ENCODE data around the gene EFNA1.
"Not testable (repeated sequence)": the region's sequence is repeated elsewhere in the genome, so short reads cannot be mapped to it uniquely, and the experiment has no call there.

The EFNA1 gene

GRCh38 chr1:155167166-155168104 lies 39.8 kb downstream of the EFNA1 start:
- H3K9me3 ChIP-seq (ENCODE audit: control insufficient read depth in 5 of 5, low read length in 5 of 5): no peaks in the 10 kb centered on the region
- peak overlapping the region; percentile 44 for H3K27ac ChIP-seq (ENCODE audit: low read depth, low read length)
- H3K4me3 ChIP-seq (ENCODE audit: low read depth in 1 of 5, low read length in 5 of 5): peak overlapping the region in 4 of 5 donors; percentile 30 to 55 (median 39)
- H3K9ac ChIP-seq (ENCODE audit: low read length in 5 of 5): peak overlapping the region in 2 of 5 donors; percentile 35
- peaks cover 0 to 8% (median 7%) of the 10 kb centered on the region in 5 donors for H3K27me3 ChIP-seq (ENCODE audit: control insufficient read depth in 5 of 5, insufficient read depth in 4 of 5, low read length in 5 of 5)
- peaks cover 3 to 21% (median 16%) of the 10 kb centered on the region in 5 donors for H3K36me3 ChIP-seq (ENCODE audit: control insufficient read depth in 5 of 5, insufficient read depth in 5 of 5, low read length in 5 of 5)
- H3K4me1 ChIP-seq (ENCODE audit: control insufficient read depth in 5 of 5, insufficient read depth in 5 of 5, low read length in 5 of 5): peaks cover 4 to 34% (median 29%) of the 10 kb centered on the region in 5 donors

- H3K4me3 ChIP-seq (ENCODE audit: low read depth in 1 of 5, low read length in 5 of 5); H3K9me3 ChIP-seq (ENCODE audit: control insufficient read depth in 5 of 5, low read length in 5 of 5); H3K27ac ChIP-seq (ENCODE audit: low read depth, low read length); H3K9ac ChIP-seq (ENCODE audit: low read length in 5 of 5); H3K27me3 ChIP-seq (ENCODE audit: control insufficient read depth in 5 of 5, insufficient read depth in 4 of 5, low read length in 5 of 5): not testable (repeated sequence)
- Histone ChIP-seq H3K36me3 (ENCODE audit: control insufficient read depth in 5 of 5, insufficient read depth in 5 of 5, low read length in 5 of 5) (peaks cover 3 to 21% (median 16%) of the 10 kb centered on the region in 5 donors), H3K4me1 (ENCODE audit: control insufficient read depth in 5 of 5, insufficient read depth in 5 of 5, low read length in 5 of 5) (peaks cover 4 to 37% (median 34%) of the 10 kb centered on the region in 5 donors)
These were observed 40.4 kb downstream of the EFNA1 start for GRCh38 chr1:155168105-155168445.

DNA sequence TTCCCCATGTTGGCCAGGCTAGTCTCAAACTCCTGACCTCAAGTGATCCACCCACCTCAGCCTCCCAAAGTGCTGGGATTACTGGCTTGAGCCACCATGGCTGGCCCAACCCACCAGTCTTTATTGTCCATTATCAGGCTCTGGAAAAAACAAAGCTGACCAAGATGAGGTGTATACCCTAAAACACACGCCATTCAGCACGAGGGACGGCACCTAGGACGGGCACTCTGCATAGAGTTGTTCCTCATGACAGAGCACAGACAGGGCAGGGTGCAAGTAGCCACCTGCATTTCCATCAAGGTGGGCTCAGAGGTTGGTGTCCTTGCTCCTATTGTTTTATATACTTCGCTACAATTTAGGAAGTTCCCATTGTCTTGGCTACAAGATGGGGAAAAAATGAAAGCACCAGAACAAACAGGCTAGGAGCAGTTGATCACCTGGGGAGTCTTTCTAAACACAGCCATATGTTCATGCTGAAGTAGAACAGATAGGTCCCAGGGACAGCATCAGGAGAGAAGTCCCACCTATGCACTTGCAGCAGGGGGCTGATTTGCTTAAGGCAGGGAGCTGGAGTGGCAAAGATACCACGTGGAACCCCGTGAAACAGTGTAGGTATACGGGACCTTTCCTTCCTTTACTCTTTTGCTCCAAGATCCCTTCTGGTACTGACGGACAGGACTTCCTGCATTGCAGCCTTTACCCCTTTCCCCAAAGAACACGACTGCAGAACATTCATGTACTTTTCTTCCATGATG lies 41.0 kb downstream of the EFNA1 start:
- H3K27ac ChIP-seq (ENCODE audit: low read depth, low read length): no peak overlapping the region
- peaks cover 3 to 21% (median 16%) of the 10 kb centered on the region in 5 donors for H3K36me3 ChIP-seq (ENCODE audit: control insufficient read depth in 5 of 5, insufficient read depth in 5 of 5, low read length in 5 of 5)
- H3K27me3 ChIP-seq (ENCODE audit: control insufficient read depth in 5 of 5, insufficient read depth in 4 of 5, low read length in 5 of 5): peaks cover 0 to 8% (median 7%) of the 10 kb centered on the region in 5 donors
- H3K9ac ChIP-seq (ENCODE audit: low read length in 5 of 5): no peak overlapping the region
- H3K9me3 ChIP-seq (ENCODE audit: control insufficient read depth in 5 of 5, low read length in 5 of 5): no peaks in the 10 kb centered on the region
- peaks cover 4 to 40% (median 38%) of the 10 kb centered on the region in 5 donors for H3K4me1 ChIP-seq (ENCODE audit: control insufficient read depth in 5 of 5, insufficient read depth in 5 of 5, low read length in 5 of 5)
- no peak overlapping the region for H3K4me3 ChIP-seq (ENCODE audit: low read depth in 1 of 5, low read length in 5 of 5)

GRCh38 chr1:155169541-155169940 lies 41.9 kb downstream of the EFNA1 start:
- Histone ChIP-seq H3K9me3 (ENCODE audit: control insufficient read depth in 5 of 5, low read length in 5 of 5) (no peaks in the 10 kb centered on the region), H3K27ac (ENCODE audit: low read depth, low read length) (no peak overlapping the region), H3K36me3 (ENCODE audit: control insufficient read depth in 5 of 5, insufficient read depth in 5 of 5, low read length in 5 of 5) (peaks cover 3 to 21% (median 16%) of the 10 kb centered on the region in 5 donors), H3K27me3 (ENCODE audit: control insufficient read depth in 5 of 5, insufficient read depth in 4 of 5, low read length in 5 of 5) (peaks cover 0 to 16% (median 14%) of the 10 kb centered on the region in 5 donors), H3K4me1 (ENCODE audit: control insufficient read depth in 5 of 5, insufficient read depth in 5 of 5, low read length in 5 of 5) (peaks cover 4 to 46% (median 39%) of the 10 kb centered on the region in 5 donors), H3K9ac (ENCODE audit: low read length in 5 of 5) (no peak overlapping the region), H3K4me3 (ENCODE audit: low read depth in 1 of 5, low read length in 5 of 5) (no peak overlapping the region)

DNA sequence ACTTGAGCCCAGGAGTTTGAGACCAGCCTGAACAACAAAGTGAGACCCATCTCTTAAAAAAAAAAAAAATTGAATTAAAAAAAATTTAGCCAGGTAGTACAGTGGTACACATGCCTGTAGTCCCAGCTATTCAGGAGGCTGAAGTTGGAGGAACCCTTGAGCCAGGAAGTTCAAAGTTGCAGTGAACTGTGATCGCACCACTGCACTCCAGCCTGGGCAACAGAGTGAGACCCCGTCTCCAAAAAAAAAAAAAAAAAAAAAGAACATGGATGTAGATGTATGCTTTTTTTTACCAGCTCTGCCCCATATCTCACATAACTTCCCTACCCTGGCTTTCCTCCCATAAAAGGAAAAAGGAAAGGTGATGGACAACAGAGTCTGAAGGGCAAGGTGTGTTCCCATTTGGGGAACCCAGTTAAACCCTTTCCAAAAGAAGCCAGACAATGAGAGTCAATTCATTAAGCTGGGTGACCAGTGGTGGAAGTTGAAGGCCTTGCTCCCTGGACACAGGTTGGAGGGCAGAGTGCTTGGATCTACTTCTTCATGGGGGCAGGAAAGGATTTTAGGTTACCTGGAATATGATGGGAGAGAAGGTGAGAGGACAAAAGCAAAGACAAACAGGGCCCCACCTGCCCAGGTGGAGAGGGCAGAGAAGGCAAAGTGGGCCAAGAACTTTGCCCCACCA lies 42.6 kb downstream of the EFNA1 start:
- Histone ChIP-seq H3K27me3 (ENCODE audit: control insufficient read depth in 5 of 5, insufficient read depth in 4 of 5, low read length in 5 of 5) (peaks cover 6 to 21% (median 20%) of the 10 kb centered on the region in 5 donors), H3K36me3 (ENCODE audit: control insufficient read depth in 5 of 5, insufficient read depth in 5 of 5, low read length in 5 of 5) (peaks cover 3 to 21% (median 16%) of the 10 kb centered on the region in 5 donors), H3K9ac (ENCODE audit: low read length in 5 of 5) (no peak overlapping the region), H3K4me3 (ENCODE audit: low read depth in 1 of 5, low read length in 5 of 5) (no peak overlapping the region), H3K4me1 (ENCODE audit: control insufficient read depth in 5 of 5, insufficient read depth in 5 of 5, low read length in 5 of 5) (peaks cover 4 to 46% (median 39%) of the 10 kb centered on the region in 5 donors), H3K27ac (ENCODE audit: low read depth, low read length) (no peak overlapping the region), H3K9me3 (ENCODE audit: control insufficient read depth in 5 of 5, low read length in 5 of 5) (no peaks in the 10 kb centered on the region)

GRCh38 chr1:155170806-155171205 lies 43.1 kb downstream of the EFNA1 start:
- Histone ChIP-seq H3K27me3 (ENCODE audit: control insufficient read depth in 5 of 5, insufficient read depth in 4 of 5, low read length in 5 of 5) (peaks cover 7 to 24% (median 21%) of the 10 kb centered on the region in 5 donors), H3K9me3 (ENCODE audit: control insufficient read depth in 5 of 5, low read length in 5 of 5) (no peaks in the 10 kb centered on the region), H3K36me3 (ENCODE audit: control insufficient read depth in 5 of 5, insufficient read depth in 5 of 5, low read length in 5 of 5) (peaks cover 3 to 21% (median 16%) of the 10 kb centered on the region in 5 donors), H3K9ac (ENCODE audit: low read length in 5 of 5) (peak overlapping the region in 1 of 5 donors; percentile 17), H3K4me1 (ENCODE audit: control insufficient read depth in 5 of 5, insufficient read depth in 5 of 5, low read length in 5 of 5) (peaks cover 4 to 41% (median 34%) of the 10 kb centered on the region in 5 donors), H3K4me3 (ENCODE audit: low read depth in 1 of 5, low read length in 5 of 5) (no peak overlapping the region), H3K27ac (ENCODE audit: low read depth, low read length) (peak overlapping the region; percentile 93)

DNA sequence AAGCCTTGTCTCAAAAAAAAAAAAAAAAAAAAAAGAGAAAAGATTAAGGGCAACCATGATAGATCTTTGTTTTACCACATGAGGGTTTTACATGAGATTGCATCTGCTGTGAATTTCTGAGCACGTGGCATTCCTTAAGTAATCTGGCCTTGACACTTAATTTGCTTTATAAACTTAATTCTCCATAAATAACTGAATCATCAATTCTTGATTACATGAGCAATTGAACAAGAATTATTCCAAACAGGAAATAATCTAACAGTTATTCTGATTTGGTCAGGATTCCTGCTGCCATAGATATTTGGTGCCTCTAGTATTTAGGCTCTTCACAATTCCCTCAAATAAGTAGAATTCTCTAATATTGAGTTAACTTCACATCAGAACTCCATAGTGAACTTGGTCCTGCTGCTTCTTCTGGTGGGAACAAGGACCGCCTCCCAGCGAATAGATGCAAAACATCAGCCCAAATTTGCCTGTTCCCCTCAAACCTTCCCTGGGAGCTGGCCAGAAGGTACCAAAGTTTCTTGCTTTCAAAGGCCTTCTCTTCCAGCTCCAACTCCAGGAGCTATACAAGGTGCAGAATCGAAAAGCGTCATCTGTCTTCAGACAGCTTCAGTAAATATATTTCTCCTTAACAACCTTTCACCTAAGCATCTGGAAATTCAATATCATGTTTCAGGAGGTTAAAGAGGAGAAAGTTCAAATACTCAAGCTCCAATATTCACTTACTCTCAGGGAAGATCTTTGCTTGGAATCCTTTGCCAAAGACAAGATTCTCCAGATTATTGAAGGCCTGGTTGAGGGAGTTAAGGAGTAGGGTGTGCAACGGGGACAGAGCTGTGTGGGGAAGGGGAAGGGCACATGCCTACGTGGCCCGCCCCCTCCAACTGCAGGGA lies 44.4 kb downstream of the EFNA1 start:
- Histone ChIP-seq H3K9me3 (ENCODE audit: control insufficient read depth in 5 of 5, low read length in 5 of 5) (no peaks in the 10 kb centered on the region), H3K27me3 (ENCODE audit: control insufficient read depth in 5 of 5, insufficient read depth in 4 of 5, low read length in 5 of 5) (peaks cover 7 to 19% (median 17%) of the 10 kb centered on the region in 5 donors), H3K4me1 (ENCODE audit: control insufficient read depth in 5 of 5, insufficient read depth in 5 of 5, low read length in 5 of 5) (peaks cover 0 to 36% (median 27%) of the 10 kb centered on the region in 5 donors)

DNA sequence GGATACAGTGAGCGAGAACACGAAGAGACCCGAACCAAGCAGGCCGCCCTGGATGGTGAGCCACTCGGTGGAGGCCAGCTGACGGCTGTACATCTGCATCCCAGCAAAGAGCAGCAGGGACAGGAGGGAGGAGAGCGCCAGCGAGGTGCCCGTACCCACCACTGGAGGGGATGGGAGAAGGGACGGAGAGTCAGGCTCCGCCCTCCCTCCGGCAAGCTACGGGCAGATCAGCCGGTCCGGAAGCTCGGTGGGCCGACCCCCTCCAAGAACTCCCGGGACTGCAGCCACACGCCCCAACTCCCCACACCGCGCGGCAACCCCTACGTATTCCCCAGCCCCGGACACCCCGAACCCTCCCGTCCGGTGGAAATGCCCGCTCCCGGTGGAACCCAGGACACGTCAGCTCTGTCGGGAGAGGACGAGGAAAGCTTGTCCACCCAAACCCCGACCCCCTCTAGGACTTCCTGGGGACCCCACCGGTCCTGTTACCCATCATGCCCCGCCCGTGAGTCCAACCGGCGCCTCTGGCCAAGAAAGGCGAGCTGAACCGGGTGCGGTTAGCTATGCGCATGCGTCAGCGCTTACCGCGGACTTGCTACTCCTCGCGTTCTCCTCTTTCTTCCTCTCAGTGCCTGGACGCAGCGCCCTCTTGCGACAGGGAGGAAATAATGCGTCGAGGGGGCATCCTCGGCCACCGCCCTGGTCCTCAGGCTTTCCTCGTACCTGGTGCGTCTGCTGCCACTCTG lies 45.2 kb downstream of the EFNA1 start, which contains the start of gene KRTCAP2:
Gene KRTCAP2, minus strand, starts transcription at position 573 of the 746 bp plus-strand sequence. Its CDS starts 80 bp downstream, at position 493.
- peak within 1 kb of the TSS; percentile 74 to 91 (median 89) for H3K4me3 ChIP-seq (ENCODE audit: low read depth in 1 of 5, low read length in 5 of 5)
- H3K9ac ChIP-seq (ENCODE audit: low read length in 5 of 5): peak within 1 kb of the TSS; percentile 48 to 95 (median 89)
- H3K9me3 ChIP-seq (ENCODE audit: control insufficient read depth in 5 of 5, low read length in 5 of 5): no peaks in the 10 kb centered on the region
- peaks cover 7 to 18% (median 15%) of the 10 kb centered on the region in 5 donors for H3K27me3 ChIP-seq (ENCODE audit: control insufficient read depth in 5 of 5, insufficient read depth in 4 of 5, low read length in 5 of 5)
- peak within 1 kb of the TSS; percentile 93 for H3K27ac ChIP-seq (ENCODE audit: low read depth, low read length)
- H3K4me1 ChIP-seq (ENCODE audit: control insufficient read depth in 5 of 5, insufficient read depth in 5 of 5, low read length in 5 of 5): peaks cover 0 to 30% (median 20%) of the 10 kb centered on the region in 5 donors
- peaks cover 3 to 21% (median 16%) of the 10 kb centered on the region in 5 donors for H3K36me3 ChIP-seq (ENCODE audit: control insufficient read depth in 5 of 5, insufficient read depth in 5 of 5, low read length in 5 of 5)

More for the DNA sequence above, 44.4 kb downstream of the EFNA1 start:
- Histone ChIP-seq H3K36me3 (ENCODE audit: control insufficient read depth in 5 of 5, insufficient read depth in 5 of 5, low read length in 5 of 5) (peaks cover 3 to 21% (median 16%) of the 10 kb centered on the region in 5 donors), H3K9ac (ENCODE audit: low read length in 5 of 5) (peak overlapping the region; percentile 48 to 95 (median 89)), H3K27ac (ENCODE audit: low read depth, low read length) (peak overlapping the region; percentile 93), H3K4me3 (ENCODE audit: low read depth in 1 of 5, low read length in 5 of 5) (peak overlapping the region; percentile 74 to 91 (median 89))
